GM18861 (cell line): ENCODE measurements around the gene DIP2A.
"Not testable (repeated sequence)": the region's sequence is repeated elsewhere in the genome, so short reads cannot be mapped to it uniquely, and the experiment has no call there.

Experiments
- ATAC-seq: cut with Tn5 transposase; IDR thresholded peaks from one replicate; pipeline ENCODE4 v1.9.1; 2021; ENCODE audit not compliant: unreplicated experiment

DIP2A gene

GRCh38 chr21:46527393-46527792, 68.7 kb downstream of the DIP2A start:
- ATAC-seq, result not testable (repeated sequence)

- no peak for ATAC-seq
Observed at GRCh38 chr21:46527801-46528200, 69.1 kb downstream of the DIP2A start.

- no peak for ATAC-seq
Observed at GRCh38 chr21:46532080-46532479, 73.4 kb downstream of the DIP2A start.

- no peak for ATAC-seq
Observed at GRCh38 chr21:46537026-46537425, 78.3 kb downstream of the DIP2A start.

GRCh38 chr21:46538262-46538661, 79.6 kb downstream of the DIP2A start:
- ATAC-seq, result no peak

- no peak for ATAC-seq
Observed at GRCh38 chr21:46538851-46539666, 80.4 kb downstream of the DIP2A start.

GRCh38 chr21:46540087-46540710, 81.5 kb downstream of the DIP2A start:
- no peak for ATAC-seq

- ATAC-seq, result no peak
Observed at GRCh38 chr21:46542588-46543124, 84.0 kb downstream of the DIP2A start.

- no peak for ATAC-seq
Observed at GRCh38 chr21:46543306-46543705, 84.6 kb downstream of the DIP2A start.

GRCh38 chr21:46544003-46544402, 85.3 kb downstream of the DIP2A start:
- ATAC-seq, result no peak

GRCh38 chr21:46544824-46545223, 86.1 kb downstream of the DIP2A start:
- ATAC-seq, result no peak

GRCh38 chr21:46545363-46545762, 86.7 kb downstream of the DIP2A start:
- ATAC-seq, result no peak

- ATAC-seq, result no peak
Observed at GRCh38 chr21:46545911-46546310, 87.2 kb downstream of the DIP2A start.

GRCh38 chr21:46546799-46547198, 88.1 kb downstream of the DIP2A start:
- ATAC-seq, result no peak

GRCh38 chr21:46549650-46550049, 91.0 kb downstream of the DIP2A start:
- no peak for ATAC-seq

- no peak for ATAC-seq
Observed at GRCh38 chr21:46550116-46550941, 91.6 kb downstream of the DIP2A start.

- no peak for ATAC-seq
Observed at GRCh38 chr21:46551636-46552241, 93.0 kb downstream of the DIP2A start.

- no peak for ATAC-seq
Observed at GRCh38 chr21:46552274-46552673, 93.6 kb downstream of the DIP2A start.

GRCh38 chr21:46552865-46553379, 94.2 kb downstream of the DIP2A start:
- ATAC-seq, result no peak

- ATAC-seq, result no peak
Observed at GRCh38 chr21:46553993-46554392, 95.3 kb downstream of the DIP2A start.
